Tibial nerve (tissue), 4 donors: ENCODE results near the gene ZNF211. TPM values are rescaled to one million over a fixed set of nuclear protein-coding genes. Genes with fewer than 3 reads are reported as not detected.
A peak's percentile ranks its signal among the peaks of the same experiment; 100 is the strongest.

Experiments used
- DNase-seq, 2 donors: peaks; one replicate each; pipeline ENCODE4 v3.0.0-alpha.2; 2019; ENCODE audit warnings: low spot score in 2 of 2
- H3K27ac ChIP-seq, 4 donors: fragments of 200-600 bp; sonication (generic) in 3 of 4; one replicate each; pipeline ENCODE4 v1.5.1; 2017 to 2019; ENCODE audit warnings: mild to moderate bottlenecking in 1 of 4
- H3K27me3 ChIP-seq, 2 donors: fragments of 200-600 bp; sonication (generic) in 1 of 2; one replicate each; pipeline versions ENCODE4 v1.5.1 to v1.6.0; 2017 to 2019
- H3K36me3 ChIP-seq, 3 donors: fragments of 200-600 bp; sonication (generic); one replicate each; pipeline ENCODE4 v1.5.1; 2018 to 2019
- H3K4me1 ChIP-seq, 4 donors: fragments of 200-600 bp; sonication (generic) in 3 of 4; one replicate each; pipeline ENCODE4 v1.5.1; 2017 to 2019
- H3K4me3 ChIP-seq, 4 donors: fragments of 200-600 bp; sonication (generic) in 3 of 4; one replicate each; pipeline ENCODE4 v1.5.1; 2017 to 2019; ENCODE audit warnings: mild to moderate bottlenecking in 1 of 4, moderate library complexity in 1 of 4
- H3K9me3 ChIP-seq, 4 donors: fragments of 200-600 bp; sonication (generic) in 3 of 4; one replicate each; pipeline ENCODE4 v1.5.1; 2017 to 2019
- CTCF ChIP-seq, 5 experiments: fragments of 200-600 bp in 3 of 5; fragments of 450-650 bp in 2 of 5; sonication (generic) in 3 of 5; IDR thresholded peaks; one replicate each; pipeline ENCODE4 v1.5.1; 2016 to 2019; ENCODE audit warnings: antibody characterized with exemption in 5 of 5, mild to moderate bottlenecking in 3 of 5, moderate library complexity in 2 of 5
- EP300 ChIP-seq, 2 donors: sonication (generic); formaldehyde crosslinking; IDR thresholded peaks; one replicate each; pipeline ENCODE4 v1.6.1; 2017; ENCODE audit warnings: antibody characterized with exemption in 2 of 2, mild to moderate bottlenecking in 1 of 2
- POLR2A ChIP-seq, 2 donors: fragments of 450-650 bp; IDR thresholded peaks; one replicate each; pipeline ENCODE4 v1.6.1; 2017; ENCODE audit warnings: antibody characterized with exemption in 2 of 2, mild to moderate bottlenecking in 2 of 2, moderate library complexity in 2 of 2
- WGBS, 2 donors: methylation state at CpG; one replicate each; pipeline ENCODE4 v1.1.5; 2018; 5-methylcytosine and 5-hydroxymethylcytosine counted together
- total RNA-seq, 4 donors: library from RNA; depleted of rRNA; stranded (reverse); fragments of >200 nt; gene quantifications; one replicate each; pipeline ENCODE4 v1.1.0, GENCODE V29; 2016

Gene ZNF211
- total RNA-seq, 4 donors from 2014 or later = 5.9 to 18.6 (median 14.0) TPM

GRCh38 chr19:57599761-57600383 lies 33.1 kb upstream of the ZNF211 start, which contains the start of gene ZNF530:
Gene ZNF530, plus strand, starts transcription at chr19:57599885. Its CDS starts 4,461 bp downstream, at chr19:57604346.
- peaks cover 0 to 18% (median 4%) of the 10 kb centered on the region in 4 donors for H3K4me1 ChIP-seq
- TF ChIP-seq POLR2A (IDR thresholded peaks at IDR 0.05) (no peak), CTCF (IDR thresholded peaks at IDR 0.05) (no peak), EP300 (IDR thresholded peaks at IDR 0.05) (peak in 1 of 2 donors; percentile 88)
- H3K27me3 ChIP-seq = no peaks in the 10 kb centered on the region
- peak; percentile 87 to 95 for DNase-seq
- H3K36me3 ChIP-seq = peaks cover 0 to 41% (median 0%) of the 10 kb centered on the region in 3 donors
- 1% methylated on average over 28 to 30 of the region's 53 CpGs for WGBS, 2 donors
- peaks cover 0 to 43% (median 4%) of the 10 kb centered on the region in 4 donors for H3K9me3 ChIP-seq
- peak within 1 kb of the TSS; percentile 54 to 85 (median 68) for H3K4me3 ChIP-seq
- H3K27ac ChIP-seq = peak within 1 kb of the TSS in 1 of 4 donors; percentile 53

- WGBS, 2 donors = 95 to 97% methylated on average over 5 of the region's 5 CpGs
- DNase-seq = no peak
- Histone ChIP-seq H3K9me3 (peaks cover 0 to 97% (median 14%) of the 10 kb centered on the region in 4 donors), H3K27ac (no peak overlapping the region), H3K27me3 (no peaks in the 10 kb centered on the region), H3K4me3 (no peak overlapping the region), H3K4me1 (no peaks in the 10 kb centered on the region), H3K36me3 (peaks cover 0 to 85% (median 0%) of the 10 kb centered on the region in 3 donors)
- TF ChIP-seq CTCF (IDR thresholded peaks at IDR 0.05) (no peak), POLR2A (IDR thresholded peaks at IDR 0.05) (no peak), EP300 (IDR thresholded peaks at IDR 0.05) (no peak)
Measured at GRCh38 chr19:57606931-57607330, 26.0 kb upstream of the ZNF211 start.

- Histone ChIP-seq H3K4me3 (no peak overlapping the region), H3K27me3 (no peaks in the 10 kb centered on the region), H3K27ac (no peak overlapping the region), H3K9me3 (peaks cover 0 to 74% (median 15%) of the 10 kb centered on the region in 4 donors), H3K36me3 (peaks cover 0 to 58% (median 10%) of the 10 kb centered on the region in 3 donors), H3K4me1 (peaks cover 0 to 19% (median 7%) of the 10 kb centered on the region in 4 donors)
- no peak for DNase-seq
- WGBS, 2 donors = 76% methylated on average over 4 of the region's 4 CpGs
- no peak for TF ChIP-seq POLR2A (IDR thresholded peaks at IDR 0.05)
- TF ChIP-seq CTCF (IDR thresholded peaks at IDR 0.05) = no peak
- no peak for TF ChIP-seq EP300 (IDR thresholded peaks at IDR 0.05)
Measured at GRCh38 chr19:57611113-57611512, 21.9 kb upstream of the ZNF211 start.

- DNase-seq = peak; percentile 70 to 78
- TF ChIP-seq EP300 (IDR thresholded peaks at IDR 0.05) (peak in 1 of 2 donors; percentile 64), POLR2A (IDR thresholded peaks at IDR 0.05) (no peak), CTCF (IDR thresholded peaks at IDR 0.05) (peak in 3 of 5 experiments; percentile 22 to 45 (median 42))
- Histone ChIP-seq H3K9me3 (peaks cover 0 to 74% (median 36%) of the 10 kb centered on the region in 4 donors), H3K27me3 (no peaks in the 10 kb centered on the region), H3K4me3 (peak within 1 kb of the TSS; percentile 78 to 93 (median 90)), H3K27ac (peak within 1 kb of the TSS in 3 of 4 donors; percentile 74 to 79 (median 77)), H3K4me1 (peaks cover 0 to 19% (median 7%) of the 10 kb centered on the region in 4 donors), H3K36me3 (peaks cover under 1 to 58% (median 32%) of the 10 kb centered on the region in 3 donors)
- WGBS, 2 donors = 2 to 4% methylated on average over 17 to 63 of the region's 64 CpGs
Measured at GRCh38 chr19:57613941-57614743, 18.8 kb upstream of the ZNF211 start, which contains the start of gene ZNF134. Gene ZNF134, plus strand, starts transcription at chr19:57614242. Its CDS starts 5,227 bp downstream, at chr19:57619469.
